ENCODE measurements around the gene BEND3. TPM values are rescaled to one million over a fixed set of nuclear protein-coding genes. Genes with fewer than 3 reads are reported as not detected.
A peak's percentile ranks its signal among the peaks of the same experiment; 100 is the strongest.

BEND3 gene
- total and polyA plus RNA-seq, 2 donors from 2014 or later: 1.1 to 3.6 TPM

DNA sequence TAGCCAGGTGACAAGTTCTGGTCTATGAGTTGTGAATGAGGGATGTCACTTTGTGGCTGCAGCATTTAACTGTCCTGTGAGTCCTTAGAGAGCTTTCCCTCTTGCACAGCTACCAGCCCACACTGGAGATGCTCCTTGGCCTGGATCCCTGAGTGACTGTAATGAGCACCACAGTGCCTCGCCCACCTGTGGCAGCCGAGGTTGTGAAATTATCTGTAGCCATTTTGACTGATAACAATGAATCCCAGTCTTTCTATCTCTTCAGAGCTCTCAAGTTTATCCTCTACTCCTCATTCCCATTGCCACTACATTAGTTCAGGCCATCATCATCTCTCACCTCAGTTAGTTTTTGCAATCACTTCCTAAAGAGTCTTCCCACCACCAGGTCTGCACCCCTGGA is 41.3 kb upstream of the BEND3 start:
- no peak overlapping the region for H3K9ac ChIP-seq (ENCODE audit: low read length in 3 of 3)
- no peaks in the 10 kb centered on the region for H3K9me3 ChIP-seq (ENCODE audit: control insufficient read depth in 2 of 3, insufficient read depth in 1 of 3, low read length in 3 of 3)
- intact Hi-C loops (cut with DNase I): no loop called here
- no peaks in the 10 kb centered on the region for H3K36me3 ChIP-seq (ENCODE audit: control insufficient read depth in 2 of 3, insufficient read depth in 3 of 3, low read length in 3 of 3)
- no peak for TF ChIP-seq CTCF (IDR thresholded peaks at IDR 0.05; ENCODE audit: borderline replicate concordance, extremely low read depth, insufficient read depth)
- H3K4me1 ChIP-seq (ENCODE audit: control insufficient read depth in 2 of 3, insufficient read depth in 2 of 3, low read depth in 1 of 3, low read length in 3 of 3): peaks cover 4 to 6% (median 6%) of the 10 kb centered on the region in 3 donors
- DNase-seq: no peak
- H3K27ac ChIP-seq (ENCODE audit: low read depth in 2 of 2, low read length in 2 of 2): no peak overlapping the region
- H3K27me3 ChIP-seq (ENCODE audit: control insufficient read depth, insufficient read depth, low read length): no peaks in the 10 kb centered on the region
- H3K4me3 ChIP-seq (ENCODE audit: low read length in 3 of 3): no peak overlapping the region
- no peak for FAIRE-seq

- Histone ChIP-seq H3K27me3 (ENCODE audit: control insufficient read depth, insufficient read depth, low read length) (no peaks in the 10 kb centered on the region), H3K27ac (ENCODE audit: low read depth in 2 of 2, low read length in 2 of 2) (no peak overlapping the region), H3K4me1 (ENCODE audit: control insufficient read depth in 2 of 3, insufficient read depth in 2 of 3, low read depth in 1 of 3, low read length in 3 of 3) (peaks cover 4 to 6% (median 6%) of the 10 kb centered on the region in 3 donors), H3K4me3 (ENCODE audit: low read length in 3 of 3) (no peak overlapping the region), H3K9ac (ENCODE audit: low read length in 3 of 3) (no peak overlapping the region), H3K36me3 (ENCODE audit: control insufficient read depth in 2 of 3, insufficient read depth in 3 of 3, low read length in 3 of 3) (no peaks in the 10 kb centered on the region), H3K9me3 (ENCODE audit: control insufficient read depth in 2 of 3, insufficient read depth in 1 of 3, low read length in 3 of 3) (no peaks in the 10 kb centered on the region)
- no peak for FAIRE-seq
- peak in 1 of 5 donors; percentile 3 for DNase-seq
- TF ChIP-seq CTCF (IDR thresholded peaks at IDR 0.05; ENCODE audit: borderline replicate concordance, extremely low read depth, insufficient read depth): no peak
- intact Hi-C loops (cut with DNase I): no loop called here
These were observed 39.5 kb upstream of the BEND3 start for GRCh38 chr6:107154801-107155160.

DNA sequence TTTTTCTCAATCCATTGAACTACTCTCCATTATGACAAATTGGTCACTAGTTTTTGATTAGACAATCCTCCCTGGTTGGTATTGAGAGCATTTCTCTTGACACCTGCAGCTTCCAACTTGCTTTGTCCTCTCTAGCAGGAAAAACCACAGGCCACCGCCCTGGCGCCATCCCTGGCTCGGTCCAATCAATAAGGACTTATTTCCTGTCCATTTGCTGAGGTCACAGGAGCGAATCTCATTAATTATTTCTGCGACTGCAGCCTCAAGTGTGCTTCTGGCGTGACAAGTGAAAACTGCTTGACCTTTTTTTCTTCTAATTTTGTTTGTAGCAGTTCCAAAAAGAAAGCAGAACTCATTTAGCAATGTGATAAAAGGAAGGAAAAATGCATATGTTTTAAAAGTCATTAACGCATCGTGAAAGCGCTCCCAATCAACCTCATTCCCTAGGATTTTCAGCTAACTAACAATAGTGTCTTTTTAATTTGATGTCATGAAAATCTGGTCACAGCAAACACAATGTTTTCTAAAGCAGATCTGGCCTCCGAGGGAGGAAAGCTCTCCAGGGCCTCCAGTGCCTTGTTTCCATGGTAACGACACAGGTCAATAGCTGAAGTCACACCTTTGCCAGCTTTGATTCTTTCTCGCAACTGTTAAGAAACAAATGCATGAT is 39.0 kb upstream of the BEND3 start:
- FAIRE-seq (no peak), DNase-seq (peak in 4 of 5 donors; percentile 62 to 89 (median 74))
- intact Hi-C loops (cut with DNase I): no loop called here
- Histone ChIP-seq H3K4me3 (ENCODE audit: low read length in 3 of 3) (no peak overlapping the region), H3K9ac (ENCODE audit: low read length in 3 of 3) (no peak overlapping the region), H3K27me3 (ENCODE audit: control insufficient read depth, insufficient read depth, low read length) (no peaks in the 10 kb centered on the region), H3K36me3 (ENCODE audit: control insufficient read depth in 2 of 3, insufficient read depth in 3 of 3, low read length in 3 of 3) (no peaks in the 10 kb centered on the region), H3K27ac (ENCODE audit: low read depth in 2 of 2, low read length in 2 of 2) (no peak overlapping the region), H3K4me1 (ENCODE audit: control insufficient read depth in 2 of 3, insufficient read depth in 2 of 3, low read depth in 1 of 3, low read length in 3 of 3) (peaks cover 4 to 6% (median 6%) of the 10 kb centered on the region in 3 donors), H3K9me3 (ENCODE audit: control insufficient read depth in 2 of 3, insufficient read depth in 1 of 3, low read length in 3 of 3) (no peaks in the 10 kb centered on the region)
- no peak for TF ChIP-seq CTCF (IDR thresholded peaks at IDR 0.05; ENCODE audit: borderline replicate concordance, extremely low read depth, insufficient read depth)

Data from kidney (tissue), 14 donors.